HG02759 (cell line): ENCODE measurements around the gene FRMD8.

Source experiments
- ATAC-seq: cut with Tn5 transposase; IDR thresholded peaks from one replicate; pipeline ENCODE4 v1.9.1; 2021; ENCODE audit warnings: mild to moderate bottlenecking, moderate library complexity; ENCODE audit not compliant: unreplicated experiment

The FRMD8 gene

DNA sequence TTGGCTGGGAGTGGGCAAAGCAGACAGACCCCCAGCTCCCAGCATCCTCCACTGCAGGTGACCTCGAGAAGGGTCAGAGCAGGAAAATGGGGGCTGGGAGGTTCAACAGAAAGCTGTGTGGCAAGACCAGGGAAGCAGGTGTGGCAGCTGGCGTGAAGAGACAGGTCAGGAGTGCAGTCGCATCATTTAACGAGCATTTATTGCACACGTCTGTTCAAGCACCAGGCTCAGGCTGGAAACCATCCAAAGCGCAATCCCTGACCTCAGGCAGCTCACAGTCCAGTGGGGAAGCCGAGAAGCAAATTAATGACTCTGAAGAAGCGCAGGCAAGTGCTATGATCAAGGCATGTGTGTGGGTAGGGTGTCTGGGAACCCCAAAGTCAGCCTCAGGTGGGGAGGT is 11.4 kb upstream of the FRMD8 start:
- ATAC-seq, result no peak

DNA sequence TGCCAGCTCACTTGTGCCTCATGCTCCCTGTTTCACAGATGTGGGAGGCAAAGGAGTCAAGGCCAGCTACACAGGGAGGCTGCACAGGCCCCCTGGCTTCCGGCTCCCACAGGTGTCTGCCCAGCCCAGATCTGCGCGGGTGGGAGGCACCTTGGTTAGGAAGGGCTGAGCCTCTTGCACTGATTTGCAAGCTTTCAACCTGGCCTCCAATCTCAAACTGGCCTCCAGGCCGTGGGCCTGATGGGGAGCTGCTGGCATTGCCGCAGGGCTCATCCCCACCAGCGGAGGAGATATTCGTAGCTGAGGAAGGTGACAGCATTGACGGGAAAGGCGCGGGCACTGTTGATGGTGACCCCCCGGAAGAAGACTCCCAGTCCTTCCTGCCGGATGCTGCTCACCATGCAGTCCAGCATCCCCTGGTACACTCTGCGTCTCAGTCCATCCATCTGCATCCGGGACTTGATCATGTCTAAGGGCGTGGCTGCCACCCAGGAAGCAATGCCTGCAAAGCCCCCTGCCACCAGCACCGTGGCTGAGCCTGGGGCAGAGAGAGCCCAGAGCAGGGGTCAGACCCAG is 10.2 kb upstream of the FRMD8 start:
- ATAC-seq, result no peak

- ATAC-seq, result no peak
These were observed 9.4 kb upstream of the FRMD8 start for GRCh38 chr11:65377036-65377435.

DNA sequence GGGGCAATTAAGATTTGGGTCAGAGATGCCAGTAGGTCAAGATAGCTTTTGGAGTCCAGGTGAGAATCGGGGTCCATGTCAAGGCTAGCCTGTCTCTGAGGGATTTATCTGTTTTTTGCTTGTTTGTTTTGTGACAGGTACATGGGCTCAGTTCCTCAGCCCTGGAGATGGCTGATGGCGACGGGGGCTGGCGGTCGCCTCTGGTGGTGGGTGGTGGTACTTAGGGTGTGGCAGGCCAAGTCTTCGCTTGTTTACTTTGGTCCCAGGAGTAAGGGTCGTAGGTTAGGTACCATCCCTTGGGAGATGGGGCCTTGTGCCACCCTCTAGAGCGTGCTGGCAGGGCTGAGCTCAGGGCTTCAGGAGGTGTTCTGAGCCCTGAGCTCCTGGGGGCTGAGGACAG is 8.7 kb upstream of the FRMD8 start:
- no peak for ATAC-seq

GRCh38 chr11:65378208-65378927 is 8.1 kb upstream of the FRMD8 start:
- ATAC-seq, result no peak

- ATAC-seq, result no peak
These were observed 7.4 kb upstream of the FRMD8 start for GRCh38 chr11:65378928-65379638.

DNA sequence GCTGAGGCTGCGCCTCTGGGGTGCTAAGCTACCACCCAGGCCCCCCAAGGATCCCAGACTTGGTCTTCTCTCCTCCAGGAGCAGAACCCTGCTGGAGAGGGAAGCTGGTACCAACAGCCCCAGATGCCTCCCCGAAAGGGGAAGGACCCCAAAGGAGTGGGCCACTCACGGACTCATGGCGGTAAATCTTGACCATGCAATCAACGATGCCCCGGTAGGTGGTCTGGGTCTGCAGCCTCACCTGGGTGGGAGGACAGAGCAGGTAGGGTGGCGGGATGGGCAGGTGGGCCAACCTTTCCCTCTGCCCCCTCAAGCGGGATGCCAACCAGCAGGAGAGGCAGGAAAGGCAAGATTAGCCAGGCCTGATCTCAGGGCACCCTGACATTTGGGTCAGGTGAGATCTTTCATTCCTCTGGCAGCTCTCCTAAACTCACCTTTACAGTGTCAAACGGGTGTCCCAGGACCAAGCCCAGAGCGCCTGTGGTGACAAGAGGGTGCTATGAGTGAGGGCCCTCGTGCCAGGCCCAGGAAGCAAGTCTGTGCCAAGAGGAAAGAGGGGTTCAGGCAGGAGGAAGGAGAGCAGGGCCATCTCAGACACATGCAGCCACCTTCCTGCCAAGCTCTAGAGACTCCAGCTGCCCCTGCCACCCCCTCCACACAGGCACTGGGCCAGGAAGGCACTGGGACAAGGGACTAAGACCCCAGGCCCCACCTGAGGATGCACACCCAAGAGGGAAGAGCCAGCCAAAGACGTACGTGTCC is 6.6 kb upstream of the FRMD8 start:
- no peak for ATAC-seq

GRCh38 chr11:65380460-65381119 is 5.8 kb upstream of the FRMD8 start:
- ATAC-seq, result no peak

GRCh38 chr11:65381716-65382032 is 4.8 kb upstream of the FRMD8 start:
- ATAC-seq, result peak; percentile 12

- peak; percentile 70 for ATAC-seq
These were observed 4.2 kb upstream of the FRMD8 start, which contains the start of gene SLC25A45 for GRCh38 chr11:65382033-65382803. SLC25A45 (minus strand) TSS chr11:65382646; CDS start chr11:65381951, 695 bp downstream.

DNA sequence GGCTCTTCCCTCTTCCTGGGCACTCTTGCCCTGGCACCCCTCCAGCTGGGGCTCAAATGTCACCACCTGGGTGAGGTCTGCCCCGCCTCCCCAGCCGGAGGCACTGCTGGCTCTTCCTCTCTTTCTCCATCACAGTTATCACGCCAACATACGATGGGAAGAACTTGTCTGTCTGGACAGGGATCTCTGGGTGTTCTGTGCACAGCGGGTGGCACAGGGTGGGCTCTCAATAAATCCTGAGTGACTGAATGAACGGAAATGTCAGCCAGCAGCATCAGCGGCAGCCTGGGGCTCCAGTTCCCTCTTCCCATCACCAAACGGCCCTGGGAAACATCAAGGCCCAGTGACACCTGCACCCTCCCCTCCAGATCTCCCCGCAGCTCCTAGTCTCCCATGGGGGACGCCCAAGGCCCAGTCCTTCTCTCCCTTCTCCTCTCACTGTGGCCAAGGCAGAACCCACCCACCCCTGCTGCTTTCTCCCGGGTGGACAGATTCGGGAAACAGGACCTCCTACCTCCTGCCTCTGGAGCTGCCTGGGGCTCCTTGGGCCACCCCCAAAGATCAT is 3.6 kb upstream of the FRMD8 start:
- no peak for ATAC-seq

GRCh38 chr11:65383778-65384177 is 2.7 kb upstream of the FRMD8 start:
- no peak for ATAC-seq

DNA sequence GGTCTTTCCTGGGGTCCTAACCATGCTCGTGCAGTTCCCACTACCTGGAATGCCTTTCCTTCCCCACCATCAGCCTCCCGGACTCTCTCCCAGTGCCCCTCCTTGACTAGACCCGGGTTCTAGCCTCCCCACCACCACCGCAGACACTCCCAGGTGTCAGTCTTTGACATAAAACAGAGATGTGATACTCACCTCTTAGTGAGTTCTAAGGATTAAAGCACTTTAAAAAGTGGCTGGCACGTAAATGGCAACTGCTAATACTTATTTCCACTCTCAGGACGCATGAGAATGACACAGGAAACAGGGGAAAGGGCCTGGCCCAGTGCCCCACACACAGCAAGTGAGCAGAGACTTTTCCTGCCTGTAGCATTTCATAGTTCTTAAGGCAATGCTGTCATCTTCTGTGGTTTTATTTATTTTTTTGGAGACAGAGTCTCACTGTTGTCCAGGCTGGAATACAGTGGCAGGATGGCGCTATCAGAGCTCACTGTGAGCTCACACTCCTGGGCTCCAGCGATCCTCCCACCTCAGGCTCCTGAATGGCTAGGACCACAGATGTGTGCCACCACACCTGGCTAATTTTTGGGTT is 2.0 kb upstream of the FRMD8 start:
- no peak for ATAC-seq

GRCh38 chr11:65388731-65389130 is 2.3 kb downstream of the FRMD8 start:
- ATAC-seq, result no peak

DNA sequence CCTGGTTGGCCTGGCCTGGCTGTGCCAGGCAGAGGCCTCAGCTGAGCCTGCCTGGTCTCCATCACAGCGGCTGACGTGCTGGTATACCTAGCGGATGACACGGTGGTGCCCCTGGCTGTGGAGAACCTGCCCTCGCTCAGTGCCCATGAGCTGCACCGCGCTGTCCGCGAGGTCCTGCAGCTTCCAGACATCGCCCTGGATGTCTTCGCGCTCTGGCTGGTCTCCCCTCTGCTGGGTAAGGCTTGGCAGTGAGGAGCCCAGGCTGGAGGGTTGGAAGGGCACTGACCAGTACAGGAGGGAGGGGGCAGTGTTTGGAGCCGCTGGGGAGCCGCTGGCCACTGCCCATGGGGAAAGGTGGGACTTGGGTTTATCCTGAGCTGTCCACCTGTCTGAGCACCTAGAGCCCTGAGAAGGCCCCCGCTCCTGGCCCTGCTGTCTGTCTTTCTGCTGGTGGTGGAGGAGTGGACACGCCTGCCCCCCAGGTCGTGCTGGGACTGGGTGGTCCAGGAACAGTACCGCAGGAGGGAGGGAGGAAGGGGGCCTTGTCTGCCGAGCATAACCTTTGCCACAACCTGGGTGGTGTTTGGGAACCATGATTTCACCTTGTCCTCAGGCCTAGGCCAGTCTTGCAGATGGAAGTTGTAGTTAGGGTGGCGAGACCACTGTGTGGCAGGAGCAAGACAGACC is 3.0 kb downstream of the FRMD8 start:
- ATAC-seq, result no peak

- ATAC-seq, result no peak
These were observed 3.9 kb downstream of the FRMD8 start for GRCh38 chr11:65390099-65390941.

DNA sequence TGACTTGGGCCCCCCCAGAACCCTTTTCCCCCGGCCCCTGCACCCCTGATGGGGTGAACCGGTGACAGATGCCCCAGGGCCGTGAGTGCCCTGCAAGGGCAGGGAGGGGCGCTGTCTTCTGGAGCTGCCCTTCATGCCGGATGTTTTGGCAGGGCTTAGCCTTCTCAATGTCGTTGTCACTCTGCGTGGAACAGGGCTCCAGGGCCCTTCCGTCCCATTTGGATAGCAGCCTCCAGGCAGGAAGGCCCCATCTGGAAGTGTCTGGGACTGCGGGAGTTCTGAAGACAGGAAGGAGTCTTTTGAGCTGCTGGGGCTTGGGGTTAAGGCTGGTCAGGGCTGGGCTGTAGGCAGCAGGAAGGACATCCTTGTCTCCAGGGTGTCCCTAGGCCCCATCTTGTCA is 4.6 kb downstream of the FRMD8 start:
- ATAC-seq, result no peak

GRCh38 chr11:65392186-65392829 is 5.9 kb downstream of the FRMD8 start:
- no peak for ATAC-seq
